Astrocyte (in vitro differentiated cells and primary cell): Measurements from ENCODE around the gene FABP6. TPM values are rescaled to one million over a fixed set of nuclear protein-coding genes. Genes with fewer than 3 reads are reported as not detected.
"Not testable (repeated sequence)": the region's sequence is repeated elsewhere in the genome, so short reads cannot be mapped to it uniquely, and the experiment has no call there.

ENCODE experiments used
- DNase-seq: peaks from one replicate; pipeline ENCODE4 v3.0.0-alpha.2; 2010; ENCODE audit warnings: low read depth
- FAIRE-seq: peaks from 2 replicates; lab custom pipeline; 2011; peaks lifted over from hg19 to GRCh38; lab: Jason Lieb, UNC
- H2AFZ ChIP-seq: 2 replicates; pipeline ENCODE4 v1.6.0; 2012; ENCODE audit warnings: low read depth, low read length, inconsistent platforms
- H3K27ac ChIP-seq: 2 replicates; pipeline ENCODE4 v1.5.1; 2011; ENCODE audit warnings: low read depth, low read length, inconsistent platforms
- H3K27me3 ChIP-seq: 2 replicates; pipeline ENCODE4 v1.6.0; 2011; ENCODE audit warnings: low read length, inconsistent platforms; ENCODE audit not compliant: insufficient read depth
- H3K36me3 ChIP-seq: 2 replicates; pipeline ENCODE4 v1.5.1; 2011; ENCODE audit warnings: low read length, inconsistent platforms; ENCODE audit not compliant: insufficient read depth
- H3K4me1 ChIP-seq: 2 replicates; pipeline ENCODE4 v1.5.1; 2011; ENCODE audit warnings: low read length, inconsistent platforms; ENCODE audit not compliant: insufficient read depth
- H3K4me2 ChIP-seq: 2 replicates; pipeline ENCODE4 v1.6.0; 2012; ENCODE audit warnings: low read length, inconsistent platforms
- H3K4me3 ChIP-seq: 2 replicates; pipeline ENCODE4 v1.5.1; 2011; ENCODE audit warnings: low read depth, mild to moderate bottlenecking, low read length, inconsistent platforms; ENCODE audit not compliant: insufficient read depth
- H3K79me2 ChIP-seq: 2 replicates; pipeline ENCODE4 v1.6.0; 2012; ENCODE audit warnings: mild to moderate bottlenecking, low read length, inconsistent platforms; ENCODE audit not compliant: insufficient read depth
- H3K9ac ChIP-seq: 2 replicates; pipeline ENCODE4 v1.6.0; 2012; ENCODE audit warnings: mild to moderate bottlenecking, low read length, inconsistent platforms
- H3K9me3 ChIP-seq: 2 replicates; pipeline ENCODE4 v1.5.1; 2012; ENCODE audit warnings: low read depth, mild to moderate bottlenecking, low read length, inconsistent platforms; ENCODE audit not compliant: insufficient read depth
- H4K20me1 ChIP-seq: 2 replicates; pipeline ENCODE4 v1.6.0; 2012; ENCODE audit warnings: low read length, inconsistent platforms; ENCODE audit not compliant: insufficient read depth
- H3K27ac Mint-ChIP-seq: one replicate; pipeline ENCODE4 v1.8.0; 2021; ENCODE audit warnings: mild to moderate bottlenecking, mixed read lengths; ENCODE audit not compliant: unreplicated experiment
- H3K27me3 Mint-ChIP-seq: one replicate; pipeline ENCODE4 v1.8.0; 2021; ENCODE audit warnings: low read depth, mixed read lengths; ENCODE audit not compliant: unreplicated experiment
- H3K36me3 Mint-ChIP-seq: one replicate; pipeline ENCODE4 v1.8.0; 2021; ENCODE audit warnings: low read depth, mixed read lengths; ENCODE audit not compliant: unreplicated experiment
- H3K4me1 Mint-ChIP-seq: one replicate; pipeline ENCODE4 v1.8.0; 2021; ENCODE audit warnings: low read depth, mixed read lengths; ENCODE audit not compliant: unreplicated experiment
- H3K4me3 Mint-ChIP-seq: one replicate; pipeline ENCODE4 v1.8.0; 2021; ENCODE audit warnings: mild to moderate bottlenecking, moderate library complexity, mixed read lengths; ENCODE audit not compliant: unreplicated experiment
- H3K9me3 Mint-ChIP-seq: one replicate; pipeline ENCODE4 v1.8.0; 2021; ENCODE audit warnings: mild to moderate bottlenecking, mixed read lengths; ENCODE audit not compliant: unreplicated experiment
- CTCF ChIP-seq: IDR thresholded peaks from 2 replicates; pipeline ENCODE4 v1.5.1; 2011; ENCODE audit warnings: low read depth, mild to moderate bottlenecking, inconsistent platforms, low read length, moderate library complexity; ENCODE audit not compliant: insufficient read depth
- EZH2 ChIP-seq: IDR thresholded peaks from 2 replicates; pipeline ENCODE4 v1.6.1; 2012; ENCODE audit warnings: mild to moderate bottlenecking, low read length, inconsistent platforms; ENCODE audit not compliant: insufficient read depth
- total RNA-seq: library from RNA; stranded (reverse); gene quantifications from 2 replicates; pipeline ENCODE4 v1.2.1, GENCODE V29; 2021

The FABP6 gene
- total RNA-seq, 1 donor from 2014 or later, result not detected

GRCh38 chr5:160240350-160240749 lies 11.0 kb downstream of the FABP6 start:
- H3K27me3 Mint-ChIP-seq, result peaks cover 11% of the 10 kb centered on the region
- no peaks in the 10 kb centered on the region for H3K4me1 ChIP-seq

DNA sequence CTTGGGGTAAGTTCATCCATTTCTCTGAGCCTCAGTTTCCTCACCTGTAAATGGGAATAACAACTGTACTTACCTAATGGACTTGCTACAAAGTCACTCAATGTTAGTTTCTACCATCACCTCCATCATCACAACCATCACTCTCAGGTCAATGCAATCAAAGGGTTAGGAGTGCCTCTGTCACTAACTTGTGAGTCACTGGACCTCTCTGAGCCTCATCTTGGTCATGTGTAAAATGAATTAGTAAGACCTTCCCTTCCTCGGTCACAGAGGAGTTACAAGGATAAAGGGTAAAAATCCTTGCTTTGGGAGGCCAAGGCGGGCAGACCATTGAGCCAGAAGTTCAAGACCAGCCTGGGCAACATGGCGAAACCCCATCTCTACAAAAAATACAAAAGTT lies 12.8 kb downstream of the FABP6 start:
- Histone ChIP-seq H3K79me2 (no peaks in the 10 kb centered on the region), H3K27ac (no peak overlapping the region), H2AFZ (no peak overlapping the region), H3K4me3 (no peak overlapping the region), H3K4me2 (no peak overlapping the region), H3K9ac (no peak overlapping the region), H4K20me1 (no peaks in the 10 kb centered on the region), H3K9me3 (no peaks in the 10 kb centered on the region), H3K36me3 (no peaks in the 10 kb centered on the region), H3K27me3 (no peaks in the 10 kb centered on the region), H3K4me1 (no peaks in the 10 kb centered on the region)
- TF ChIP-seq EZH2 (no peak), CTCF (no peak)
- H3K36me3 Mint-ChIP-seq, result no peaks in the 10 kb centered on the region
- peaks cover 7% of the 10 kb centered on the region for H3K27me3 Mint-ChIP-seq
- H3K27ac Mint-ChIP-seq, result no peak overlapping the region
- DNase-seq (no peak), FAIRE-seq (no peak)
- no peaks in the 10 kb centered on the region for H3K9me3 Mint-ChIP-seq
- no peak overlapping the region for H3K4me3 Mint-ChIP-seq
- H3K4me1 Mint-ChIP-seq, result no peaks in the 10 kb centered on the region

More at GRCh38 chr5:160240350-160240749, 11.0 kb downstream of the FABP6 start:
- no peaks in the 10 kb centered on the region for H3K27me3 ChIP-seq
- Mint-ChIP-seq H3K4me1 (no peaks in the 10 kb centered on the region), H3K36me3 (no peaks in the 10 kb centered on the region), H3K9me3 (no peaks in the 10 kb centered on the region), H3K27ac (no peak overlapping the region), H3K4me3 (no peak overlapping the region)
- H3K4me3 ChIP-seq, result no peak overlapping the region
- no peaks in the 10 kb centered on the region for H3K79me2 ChIP-seq
- H3K9me3 ChIP-seq, result no peaks in the 10 kb centered on the region
- FAIRE-seq, result no peak
- no peak overlapping the region for H3K27ac ChIP-seq
- no peak for DNase-seq
- no peak overlapping the region for H2AFZ ChIP-seq
- H3K36me3 ChIP-seq, result no peaks in the 10 kb centered on the region
- TF ChIP-seq EZH2, result no peak
- no peak for TF ChIP-seq CTCF
- H3K4me2 ChIP-seq, result no peak overlapping the region
- H3K9ac ChIP-seq, result no peak overlapping the region
- no peaks in the 10 kb centered on the region for H4K20me1 ChIP-seq

DNA sequence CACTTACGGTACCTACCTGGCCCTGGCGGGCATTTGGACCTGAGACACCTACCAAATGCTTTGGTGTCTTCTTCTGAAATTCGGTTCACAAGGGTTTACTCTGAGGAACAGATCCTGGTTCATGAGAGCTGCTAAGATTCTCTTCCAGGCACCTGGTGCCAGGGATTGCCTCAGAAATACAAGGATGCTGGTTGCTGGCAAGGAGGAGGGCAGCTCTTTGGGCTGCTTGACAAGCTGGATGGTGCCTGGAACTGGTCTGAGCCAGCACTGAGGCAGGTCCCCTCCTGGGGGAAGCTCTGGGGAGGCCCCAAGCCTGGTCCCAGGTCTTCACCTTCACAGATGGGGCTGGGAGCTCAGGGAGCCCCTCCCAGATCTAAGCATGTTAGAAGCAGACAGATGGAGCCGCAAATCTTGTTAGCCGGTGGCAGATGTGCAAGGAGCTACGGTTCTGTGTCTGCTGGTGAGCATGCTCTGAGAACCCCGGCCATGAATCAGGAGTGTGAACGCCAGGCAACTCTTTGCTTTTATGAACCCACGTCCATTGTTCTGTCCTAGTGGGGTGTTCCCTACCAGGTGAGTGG lies 16.3 kb downstream of the FABP6 start:
- H3K9me3 ChIP-seq, result no peaks in the 10 kb centered on the region
- no peaks in the 10 kb centered on the region for H3K27me3 ChIP-seq
- no peaks in the 10 kb centered on the region for H3K36me3 ChIP-seq
- no peaks in the 10 kb centered on the region for H3K79me2 ChIP-seq
- no peaks in the 10 kb centered on the region for H3K9me3 Mint-ChIP-seq
- no peak overlapping the region for H3K9ac ChIP-seq
- H3K4me1 Mint-ChIP-seq, result no peaks in the 10 kb centered on the region
- H3K27ac Mint-ChIP-seq, result no peak overlapping the region
- H3K4me1 ChIP-seq, result no peaks in the 10 kb centered on the region
- H3K4me2 ChIP-seq, result no peak overlapping the region
- H3K27ac ChIP-seq, result no peak overlapping the region
- no peaks in the 10 kb centered on the region for H4K20me1 ChIP-seq
- FAIRE-seq, result no peak
- no peak overlapping the region for H3K4me3 Mint-ChIP-seq
- H3K36me3 Mint-ChIP-seq, result no peaks in the 10 kb centered on the region
- H2AFZ ChIP-seq, result no peak overlapping the region
- DNase-seq, result no peak
- H3K27me3 Mint-ChIP-seq, result peaks cover 2% of the 10 kb centered on the region
- TF ChIP-seq EZH2, result no peak
- TF ChIP-seq CTCF, result no peak
- no peak overlapping the region for H3K4me3 ChIP-seq

DNA sequence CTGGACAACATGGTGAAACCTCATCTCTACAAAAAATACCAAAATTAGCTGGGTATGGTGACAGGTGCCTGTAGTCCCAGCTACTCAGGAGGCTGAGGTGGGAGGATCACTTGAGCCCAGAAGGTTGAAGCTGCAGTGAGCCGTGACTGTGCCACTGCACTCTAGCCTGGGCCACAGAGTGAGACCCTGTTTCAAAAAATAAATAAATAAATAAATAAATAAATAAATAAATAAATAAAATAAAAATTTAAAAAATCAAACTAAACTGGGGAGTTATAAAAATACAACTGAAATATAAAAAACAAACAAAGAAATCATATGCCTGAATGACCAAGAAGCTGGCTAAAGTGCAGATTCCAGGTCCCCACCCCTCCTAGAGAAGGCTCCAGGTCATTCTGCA lies 20.3 kb downstream of the FABP6 start:
- H3K4me3 Mint-ChIP-seq, H3K4me2 ChIP-seq, H3K9me3 ChIP-seq, H3K4me1 Mint-ChIP-seq, H4K20me1 ChIP-seq, H3K27me3 Mint-ChIP-seq, H3K27ac Mint-ChIP-seq, H3K4me1 ChIP-seq, H2AFZ ChIP-seq, DNase-seq, FAIRE-seq, H3K9ac ChIP-seq, H3K4me3 ChIP-seq, H3K79me2 ChIP-seq, H3K27me3 ChIP-seq, H3K27ac ChIP-seq, H3K9me3 Mint-ChIP-seq: not testable (repeated sequence)
- peaks cover 10% of the 10 kb centered on the region for H3K36me3 Mint-ChIP-seq
- H3K36me3 ChIP-seq, result peaks cover 10% of the 10 kb centered on the region
